ENCODE data around the gene ODR4. TPM values are rescaled to one million over a fixed set of nuclear protein-coding genes. Genes with fewer than 3 reads are reported as not detected.
"Not testable (repeated sequence)": the region's sequence is repeated elsewhere in the genome, so short reads cannot be mapped to it uniquely, and the experiment has no call there.

The ODR4 gene
- total and polyA plus RNA-seq, 4 donors, result 10.3 to 29.3 (median 16.7) TPM

GRCh38 chr1:186463511-186463910 is 87.9 kb downstream of the ODR4 start:
- no peak overlapping the region for H3K27ac ChIP-seq (ENCODE audit: low read depth in 1 of 2, low read length in 1 of 2)
- no peaks in the 10 kb centered on the region for H3K36me3 ChIP-seq (ENCODE audit: control insufficient read depth in 4 of 4, insufficient read depth in 4 of 4, low read length in 4 of 4)
- WGBS, 2 donors, result 69 to 84% methylated on average over 5 of the region's 5 CpGs
- H3K4me3 ChIP-seq, result no peak overlapping the region
- H3K9ac ChIP-seq (ENCODE audit: insufficient read depth in 1 of 2, low read length in 2 of 2), result no peak overlapping the region
- no peaks in the 10 kb centered on the region for H3K9me3 ChIP-seq (ENCODE audit: control insufficient read depth in 4 of 4, insufficient read depth in 3 of 4, low read length in 3 of 4)
- DNase-seq (no peak), ATAC-seq (ENCODE audit: insufficient read depth, low FRiP score) (no peak)
- H3K4me1 ChIP-seq (ENCODE audit: control insufficient read depth in 5 of 5, insufficient read depth in 5 of 5, low read length in 5 of 5), result no peaks in the 10 kb centered on the region
- no peak for TF ChIP-seq CTCF (IDR thresholded peaks at IDR 0.05; ENCODE audit: control extremely low read depth, extremely low read depth)
- no peaks in the 10 kb centered on the region for H3K27me3 ChIP-seq (ENCODE audit: control insufficient read depth in 3 of 3, insufficient read depth in 3 of 3, low read length in 2 of 3)

GRCh38 chr1:186463926-186464325 is 88.3 kb downstream of the ODR4 start:
- H3K4me3 ChIP-seq, result no peak overlapping the region
- H3K9ac ChIP-seq (ENCODE audit: insufficient read depth in 1 of 2, low read length in 2 of 2), result no peak overlapping the region
- H3K9me3 ChIP-seq (ENCODE audit: control insufficient read depth in 4 of 4, insufficient read depth in 3 of 4, low read length in 3 of 4), result no peaks in the 10 kb centered on the region
- no peaks in the 10 kb centered on the region for H3K27me3 ChIP-seq (ENCODE audit: control insufficient read depth in 3 of 3, insufficient read depth in 3 of 3, low read length in 2 of 3)
- TF ChIP-seq CTCF (IDR thresholded peaks at IDR 0.05; ENCODE audit: control extremely low read depth, extremely low read depth), result no peak
- ATAC-seq (ENCODE audit: insufficient read depth, low FRiP score) (no peak), DNase-seq (no peak)
- H3K27ac ChIP-seq (ENCODE audit: low read depth in 1 of 2, low read length in 1 of 2), result no peak overlapping the region
- 89 to 96% methylated on average over 3 of the region's 3 CpGs for WGBS, 2 donors
- H3K36me3 ChIP-seq (ENCODE audit: control insufficient read depth in 4 of 4, insufficient read depth in 4 of 4, low read length in 4 of 4), result no peaks in the 10 kb centered on the region
- no peaks in the 10 kb centered on the region for H3K4me1 ChIP-seq (ENCODE audit: control insufficient read depth in 5 of 5, insufficient read depth in 5 of 5, low read length in 5 of 5)

GRCh38 chr1:186465491-186465890 is 89.9 kb downstream of the ODR4 start:
- not testable (repeated sequence) for DNase-seq; ATAC-seq (ENCODE audit: insufficient read depth, low FRiP score)

GRCh38 chr1:186465946-186466345 is 90.3 kb downstream of the ODR4 start:
- WGBS, 2 donors, result 71 to 86% methylated on average over 2 of the region's 2 CpGs
- Histone ChIP-seq H3K36me3 (ENCODE audit: control insufficient read depth in 4 of 4, insufficient read depth in 4 of 4, low read length in 4 of 4) (no peaks in the 10 kb centered on the region), H3K4me3 (no peak overlapping the region), H3K4me1 (ENCODE audit: control insufficient read depth in 5 of 5, insufficient read depth in 5 of 5, low read length in 5 of 5) (no peaks in the 10 kb centered on the region), H3K9ac (ENCODE audit: insufficient read depth in 1 of 2, low read length in 2 of 2) (no peak overlapping the region), H3K27me3 (ENCODE audit: control insufficient read depth in 3 of 3, insufficient read depth in 3 of 3, low read length in 2 of 3) (no peaks in the 10 kb centered on the region), H3K9me3 (ENCODE audit: control insufficient read depth in 4 of 4, insufficient read depth in 3 of 4, low read length in 3 of 4) (no peaks in the 10 kb centered on the region), H3K27ac (ENCODE audit: low read depth in 1 of 2, low read length in 1 of 2) (no peak overlapping the region)
- DNase-seq (no peak), ATAC-seq (ENCODE audit: insufficient read depth, low FRiP score) (no peak)
- TF ChIP-seq CTCF (IDR thresholded peaks at IDR 0.05; ENCODE audit: control extremely low read depth, extremely low read depth), result no peak

More at GRCh38 chr1:186465491-186465890, 89.9 kb downstream of the ODR4 start:
- H3K4me3 ChIP-seq; H3K9ac ChIP-seq (ENCODE audit: insufficient read depth in 1 of 2, low read length in 2 of 2); H3K27me3 ChIP-seq (ENCODE audit: control insufficient read depth in 3 of 3, insufficient read depth in 3 of 3, low read length in 2 of 3); H3K36me3 ChIP-seq (ENCODE audit: control insufficient read depth in 4 of 4, insufficient read depth in 4 of 4, low read length in 4 of 4); H3K9me3 ChIP-seq (ENCODE audit: control insufficient read depth in 4 of 4, insufficient read depth in 3 of 4, low read length in 3 of 4); H3K4me1 ChIP-seq (ENCODE audit: control insufficient read depth in 5 of 5, insufficient read depth in 5 of 5, low read length in 5 of 5); H3K27ac ChIP-seq (ENCODE audit: low read depth in 1 of 2, low read length in 1 of 2): not testable (repeated sequence)

Other genes starting within 250 kb of the ODR4 start
- 1 to 10 TPM; 2.0 to 8.5 TPM for gene PRG4, start 79.6 kb upstream of the ODR4 start, total RNA-seq
- 10 to 100 TPM in 1 of 2 donors, 1 to 10 TPM in 1; 1.5 to 30.9 TPM for gene PRG4, start 79.6 kb upstream of the ODR4 start, polyA plus RNA-seq
- 100 to 1,000 TPM in 1 of 2 donors, 10 to 100 TPM in 1; 89.6 to 128 TPM for gene TPR, start 585 bp upstream of the ODR4 start, total RNA-seq
- gene TPR, start 585 bp upstream of the ODR4 start, polyA plus RNA-seq, result 10 to 100 TPM; 19.3 to 27.7 TPM
- not detected for gene PDC, start 85.3 kb downstream of the ODR4 start, total RNA-seq
- gene PDC, start 85.3 kb downstream of the ODR4 start, polyA plus RNA-seq, result not detected

Measured in lung (tissue), 12 donors.